PFSK-1 (cell line): ENCODE measurements around the gene RASEF.

ENCODE experiments used
- FOXP2 ChIP-seq: optimal IDR thresholded peaks from 2 replicates; pipeline ENCODE3; 2011; ENCODE audit warnings: borderline replicate concordance, control low read depth, inconsistent platforms; ENCODE audit not compliant: insufficient read depth; ENCODE audit errors: extremely low read length, extremely low read depth
- POLR2AphosphoS5 ChIP-seq: IDR thresholded peaks from 2 replicates; pipeline ENCODE4 v1.6.1; 2012; ENCODE audit warnings: low read depth, mild to moderate bottlenecking, control low read depth, low read length, moderate library complexity
- SIN3A ChIP-seq: IDR thresholded peaks from 2 replicates; pipeline ENCODE4 v1.6.1; 2012; ENCODE audit warnings: mild to moderate bottlenecking, low read length, moderate library complexity, borderline replicate concordance; ENCODE audit not compliant: insufficient read depth
- TAF1 ChIP-seq: IDR thresholded peaks from 2 replicates; pipeline ENCODE4 v1.6.1; 2012; ENCODE audit warnings: low read length, control low read depth, borderline replicate concordance; ENCODE audit not compliant: insufficient read depth
- TF ChIP-seq, protein P1 (sequence below), 2 experiments: IDR thresholded peaks; 2 replicates each; pipeline versions ENCODE4 v1.6.1 to v1.8.0; 2011 to 2012; ENCODE audit warnings: low read depth in 2 of 2, low read length in 2 of 2, control low read depth in 1 of 2, inconsistent platforms in 1 of 2, mild to moderate bottlenecking in 1 of 2, moderate library complexity in 1 of 2; ENCODE audit not compliant: insufficient read depth in 1 of 2

Gene RASEF

DNA sequence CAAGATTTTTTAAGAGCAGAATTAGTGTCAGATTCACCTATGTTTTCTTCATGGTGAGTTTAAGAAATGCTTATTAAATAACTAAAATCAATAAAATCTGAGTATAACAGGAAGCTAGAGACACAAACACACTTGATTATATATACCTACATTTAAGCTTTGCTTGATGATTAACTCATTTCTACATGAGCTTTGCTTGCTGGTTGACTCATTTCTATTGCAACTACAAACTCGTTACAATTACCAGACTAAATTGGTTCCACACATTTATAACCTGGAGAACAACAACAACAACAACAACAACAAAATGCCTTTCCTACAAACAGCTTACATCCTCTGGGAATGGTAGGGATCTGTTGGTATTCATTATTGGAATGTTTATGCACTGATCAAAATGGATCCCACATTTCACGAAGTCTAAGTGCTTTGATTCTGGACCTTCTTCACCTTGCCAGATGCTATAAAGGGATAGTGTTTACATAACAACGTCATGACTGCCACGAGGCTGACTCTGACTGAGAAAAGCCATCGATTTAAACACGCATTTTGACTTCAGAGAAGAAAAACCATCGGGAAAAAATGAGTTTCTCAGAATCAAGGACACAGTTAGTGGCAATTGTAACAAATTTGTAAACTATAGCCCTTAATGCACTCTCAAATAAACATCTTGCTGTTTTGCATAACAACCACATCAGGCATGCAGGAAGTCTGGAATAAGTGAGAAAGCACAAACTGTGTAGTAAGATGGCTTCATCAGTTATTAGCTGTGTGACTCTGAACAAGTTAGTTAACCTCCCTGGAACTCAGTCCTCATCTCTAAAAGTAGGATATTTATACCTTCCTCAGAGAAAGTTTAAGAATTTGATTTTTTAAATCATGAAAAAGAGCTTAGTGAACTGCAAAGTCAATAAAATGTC, 49.8 kb downstream of the RASEF start:
- TF ChIP-seq TAF1 (no peak), SIN3A (no peak), FOXP2 (no peak), POLR2AphosphoS5 (no peak)
- TF ChIP-seq, protein P1, sequence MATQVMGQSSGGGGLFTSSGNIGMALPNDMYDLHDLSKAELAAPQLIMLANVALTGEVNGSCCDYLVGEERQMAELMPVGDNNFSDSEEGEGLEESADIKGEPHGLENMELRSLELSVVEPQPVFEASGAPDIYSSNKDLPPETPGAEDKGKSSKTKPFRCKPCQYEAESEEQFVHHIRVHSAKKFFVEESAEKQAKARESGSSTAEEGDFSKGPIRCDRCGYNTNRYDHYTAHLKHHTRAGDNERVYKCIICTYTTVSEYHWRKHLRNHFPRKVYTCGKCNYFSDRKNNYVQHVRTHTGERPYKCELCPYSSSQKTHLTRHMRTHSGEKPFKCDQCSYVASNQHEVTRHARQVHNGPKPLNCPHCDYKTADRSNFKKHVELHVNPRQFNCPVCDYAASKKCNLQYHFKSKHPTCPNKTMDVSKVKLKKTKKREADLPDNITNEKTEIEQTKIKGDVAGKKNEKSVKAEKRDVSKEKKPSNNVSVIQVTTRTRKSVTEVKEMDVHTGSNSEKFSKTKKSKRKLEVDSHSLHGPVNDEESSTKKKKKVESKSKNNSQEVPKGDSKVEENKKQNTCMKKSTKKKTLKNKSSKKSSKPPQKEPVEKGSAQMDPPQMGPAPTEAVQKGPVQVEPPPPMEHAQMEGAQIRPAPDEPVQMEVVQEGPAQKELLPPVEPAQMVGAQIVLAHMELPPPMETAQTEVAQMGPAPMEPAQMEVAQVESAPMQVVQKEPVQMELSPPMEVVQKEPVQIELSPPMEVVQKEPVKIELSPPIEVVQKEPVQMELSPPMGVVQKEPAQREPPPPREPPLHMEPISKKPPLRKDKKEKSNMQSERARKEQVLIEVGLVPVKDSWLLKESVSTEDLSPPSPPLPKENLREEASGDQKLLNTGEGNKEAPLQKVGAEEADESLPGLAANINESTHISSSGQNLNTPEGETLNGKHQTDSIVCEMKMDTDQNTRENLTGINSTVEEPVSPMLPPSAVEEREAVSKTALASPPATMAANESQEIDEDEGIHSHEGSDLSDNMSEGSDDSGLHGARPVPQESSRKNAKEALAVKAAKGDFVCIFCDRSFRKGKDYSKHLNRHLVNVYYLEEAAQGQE (IDR thresholded peaks at IDR 0.05; ENCODE audit: insufficient read depth in 1 of 2, low read depth in 2 of 2, low read length in 2 of 2) = no peak

DNA sequence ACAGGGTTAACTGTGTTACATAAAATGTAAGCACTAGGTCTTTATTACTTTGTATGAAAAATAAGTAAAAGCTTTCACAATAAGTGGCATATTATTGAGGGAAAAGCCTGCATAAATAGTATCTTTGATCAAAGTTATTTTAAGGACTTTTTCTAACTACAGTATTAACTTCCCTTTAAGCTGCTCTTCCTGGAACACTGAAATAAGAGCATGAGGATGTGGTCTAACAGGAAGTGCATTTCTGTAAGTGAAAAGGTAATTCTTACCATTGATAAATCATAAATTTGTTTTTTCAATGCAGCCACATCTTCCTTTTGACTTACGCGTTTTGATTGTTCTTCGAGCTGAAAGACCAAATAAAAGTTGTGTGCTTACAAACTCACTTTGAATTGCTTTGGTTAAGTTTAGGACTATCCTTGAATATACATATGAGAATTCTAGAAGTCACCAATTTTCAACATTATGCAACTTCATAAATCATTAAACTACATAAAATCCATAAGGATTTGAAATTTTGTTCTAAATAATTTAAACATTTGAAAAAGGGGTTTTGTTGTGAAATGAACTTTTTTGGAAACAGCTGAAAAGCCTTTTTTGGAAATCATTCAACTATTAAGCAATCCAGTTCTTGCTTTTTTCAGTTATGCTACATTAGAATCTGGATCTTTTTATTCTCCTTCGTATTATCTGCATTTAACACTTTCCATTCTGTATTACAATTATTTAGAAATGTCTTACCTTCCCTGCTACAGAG, 50.6 kb downstream of the RASEF start:
- TF ChIP-seq, protein P1 (IDR thresholded peaks at IDR 0.05; ENCODE audit: insufficient read depth in 1 of 2, low read depth in 2 of 2, low read length in 2 of 2) = no peak
- TF ChIP-seq POLR2AphosphoS5 = no peak
- TF ChIP-seq FOXP2 = no peak
- no peak for TF ChIP-seq TAF1
- TF ChIP-seq SIN3A = no peak

- TF ChIP-seq SIN3A (no peak), POLR2AphosphoS5 (no peak), TAF1 (no peak), FOXP2 (no peak)
- TF ChIP-seq, protein P1 (IDR thresholded peaks at IDR 0.05; ENCODE audit: insufficient read depth in 1 of 2, low read depth in 2 of 2, low read length in 2 of 2) = no peak
Measured at GRCh38 chr9:83011611-83012010, 51.3 kb downstream of the RASEF start.

DNA sequence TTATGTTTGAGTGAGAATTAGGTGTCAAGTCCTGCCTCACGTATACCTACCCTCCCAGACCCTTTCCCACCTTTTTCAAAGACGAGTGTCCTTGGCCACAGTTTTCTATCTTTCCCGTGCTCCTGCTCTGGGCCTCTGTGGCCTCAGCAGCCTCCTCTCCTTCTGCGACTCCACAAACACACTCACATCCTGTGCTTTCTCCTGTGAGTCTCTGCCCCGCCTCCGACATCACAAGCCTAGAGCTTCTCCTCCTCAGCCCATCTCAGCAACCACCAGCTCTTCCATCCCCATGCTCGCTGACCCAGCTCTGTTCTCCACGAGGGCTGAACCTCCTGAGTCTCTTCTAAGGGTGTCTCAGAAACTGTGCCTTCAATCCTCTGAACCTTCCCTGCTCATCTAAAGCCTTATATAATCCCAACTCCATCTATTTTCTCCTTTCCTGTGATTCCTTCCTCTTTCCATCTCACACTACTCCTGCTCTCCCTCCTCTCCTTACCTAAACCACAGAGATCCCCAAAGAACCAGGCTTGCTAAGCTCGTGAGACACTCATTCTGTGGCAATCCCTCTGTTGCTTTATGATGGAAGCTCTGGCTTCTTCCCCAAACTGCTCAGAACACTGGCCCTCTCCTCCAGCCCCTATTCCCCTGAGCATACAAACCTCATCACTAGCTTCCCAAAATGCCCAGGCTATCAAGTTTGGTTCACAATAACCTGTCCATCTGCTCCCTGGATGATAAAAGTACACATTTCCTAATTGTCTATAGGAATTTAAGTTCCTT, 55.2 kb downstream of the RASEF start:
- TF ChIP-seq POLR2AphosphoS5 = no peak
- TF ChIP-seq FOXP2 = no peak
- TF ChIP-seq TAF1 = no peak
- TF ChIP-seq, protein P1 (IDR thresholded peaks at IDR 0.05; ENCODE audit: insufficient read depth in 1 of 2, low read depth in 2 of 2, low read length in 2 of 2) = no peak
- TF ChIP-seq SIN3A = no peak
